NCI-H1436 treated with DMSO at 0.1 percent for 48 hours (cell line): ENCODE data around the gene ARHGAP44.
"Not testable (repeated sequence)": the region's sequence is repeated elsewhere in the genome, so short reads cannot be mapped to it uniquely, and the experiment has no call there.

Source experiments
- DNase-seq: peaks from one replicate; lab custom pipeline; 2025; lab: John Stamatoyannopoulos, UW

Gene ARHGAP44

DNA sequence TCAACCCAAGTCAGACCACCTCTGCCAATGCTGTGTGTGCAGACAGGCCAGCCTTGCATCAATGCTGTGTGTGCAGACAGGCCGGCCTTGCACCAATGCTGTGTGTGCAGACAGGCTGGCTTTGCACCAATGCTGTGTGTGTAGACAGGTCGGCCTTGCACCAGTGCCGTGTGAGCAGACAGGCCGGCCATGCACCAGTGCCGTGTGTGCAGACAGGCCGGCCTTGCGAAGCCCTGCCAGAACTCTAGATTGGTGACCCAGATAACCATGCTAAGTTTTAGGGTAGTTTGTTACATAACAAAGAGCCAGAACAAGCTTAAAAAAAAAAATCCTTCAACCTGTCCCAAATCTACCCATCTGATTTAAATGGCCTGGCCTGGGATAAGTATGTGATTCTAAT lies 174.2 kb downstream of the ARHGAP44 start:
- no peak for DNase-seq

DNA sequence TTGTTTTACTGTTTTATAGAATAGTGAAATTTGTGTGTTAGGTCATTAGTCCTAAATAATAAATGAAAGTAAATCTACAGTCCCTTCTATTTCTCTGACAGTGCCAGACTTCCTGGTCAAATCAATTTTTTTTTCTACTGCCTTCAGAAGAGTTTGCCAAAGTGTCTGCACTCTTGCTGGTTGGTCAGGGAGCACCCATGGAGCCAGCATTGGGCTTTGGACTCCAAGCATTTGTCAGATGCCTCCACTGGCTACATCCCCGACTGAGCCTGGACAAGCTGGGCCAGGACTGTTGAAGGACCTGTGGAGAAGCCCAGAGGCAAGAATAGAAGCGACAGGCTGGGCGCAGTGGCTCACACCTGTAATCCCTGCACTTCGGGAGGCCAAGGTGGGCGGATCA lies 174.9 kb downstream of the ARHGAP44 start:
- no peak for DNase-seq

DNA sequence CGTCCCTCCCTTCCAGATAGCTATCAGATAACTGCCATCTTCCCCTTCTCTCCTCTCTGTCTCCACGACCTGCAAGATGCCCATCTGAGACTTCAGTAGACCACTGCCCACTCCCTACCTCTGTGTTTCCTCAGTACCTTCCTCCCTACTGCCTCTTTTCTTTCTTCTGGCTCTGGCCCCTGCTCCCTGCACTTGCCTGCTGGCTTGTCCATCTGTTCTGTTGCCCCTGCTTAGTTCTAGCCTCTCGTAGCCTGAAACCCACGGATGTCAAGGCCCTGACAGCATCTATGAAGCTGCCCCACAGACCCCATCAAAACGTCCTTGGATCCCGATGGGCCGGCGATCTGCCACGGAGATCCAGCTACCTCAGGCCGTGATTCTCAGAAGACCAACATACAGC lies 175.5 kb downstream of the ARHGAP44 start:
- DNase-seq: no peak

DNA sequence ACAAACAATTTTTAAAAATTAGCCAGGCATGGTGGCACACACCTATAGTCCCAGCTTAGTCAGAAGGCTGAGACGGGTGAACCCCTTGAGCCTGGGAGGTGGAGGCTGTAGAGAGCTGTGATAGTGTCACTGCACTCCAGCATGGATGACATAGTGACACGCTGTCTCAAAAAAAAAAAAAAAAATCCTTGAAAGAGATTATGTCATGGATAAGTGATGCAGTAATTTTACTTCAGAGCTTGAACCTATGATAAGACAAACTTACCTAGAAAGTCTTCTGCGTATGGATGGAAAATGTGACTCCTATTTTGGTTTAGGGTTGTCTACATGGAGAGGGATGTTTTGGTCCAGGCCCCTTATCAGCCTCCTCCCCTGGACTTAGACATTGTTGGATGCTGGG lies 176.7 kb downstream of the ARHGAP44 start:
- DNase-seq: no peak

DNA sequence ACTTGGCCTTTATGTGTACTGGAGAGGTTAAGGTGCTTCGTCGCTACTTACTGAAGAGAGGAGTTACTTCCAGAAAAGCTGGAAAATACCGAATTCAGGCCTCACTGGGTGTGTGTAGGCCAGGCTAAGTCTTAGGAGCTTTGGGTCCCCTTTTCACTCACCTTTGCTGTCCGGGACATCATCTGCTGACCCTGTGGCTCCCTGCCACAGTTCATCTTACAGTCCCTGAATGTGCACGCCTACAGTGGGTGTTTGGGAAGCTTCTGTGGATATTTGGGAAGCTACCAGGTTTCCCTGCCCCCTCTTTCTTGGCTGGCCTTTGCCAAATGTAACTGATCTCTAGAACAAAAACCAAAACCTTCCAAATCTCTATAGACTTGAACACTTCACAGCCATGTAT lies 177.1 kb downstream of the ARHGAP44 start:
- no peak for DNase-seq

DNA sequence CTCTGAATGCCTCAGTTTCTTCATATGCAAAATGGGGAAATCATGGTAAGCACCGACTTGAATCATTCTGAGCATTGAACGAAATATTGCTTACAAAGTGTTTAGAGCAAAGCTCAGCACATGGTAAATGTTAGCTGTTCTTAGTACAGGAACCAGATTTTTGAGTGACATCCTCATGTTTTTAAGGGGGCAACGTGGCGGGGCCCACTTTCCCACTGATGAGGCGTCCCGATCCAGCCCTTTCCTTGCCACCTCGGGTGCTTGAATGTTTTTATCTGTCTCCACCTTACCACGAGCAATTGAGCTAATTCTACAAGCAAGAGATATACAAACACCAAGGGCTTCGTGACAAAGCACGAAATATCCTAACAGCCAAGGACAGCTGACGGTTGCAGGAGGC lies 178.7 kb downstream of the ARHGAP44 start:
- DNase-seq: no peak

DNA sequence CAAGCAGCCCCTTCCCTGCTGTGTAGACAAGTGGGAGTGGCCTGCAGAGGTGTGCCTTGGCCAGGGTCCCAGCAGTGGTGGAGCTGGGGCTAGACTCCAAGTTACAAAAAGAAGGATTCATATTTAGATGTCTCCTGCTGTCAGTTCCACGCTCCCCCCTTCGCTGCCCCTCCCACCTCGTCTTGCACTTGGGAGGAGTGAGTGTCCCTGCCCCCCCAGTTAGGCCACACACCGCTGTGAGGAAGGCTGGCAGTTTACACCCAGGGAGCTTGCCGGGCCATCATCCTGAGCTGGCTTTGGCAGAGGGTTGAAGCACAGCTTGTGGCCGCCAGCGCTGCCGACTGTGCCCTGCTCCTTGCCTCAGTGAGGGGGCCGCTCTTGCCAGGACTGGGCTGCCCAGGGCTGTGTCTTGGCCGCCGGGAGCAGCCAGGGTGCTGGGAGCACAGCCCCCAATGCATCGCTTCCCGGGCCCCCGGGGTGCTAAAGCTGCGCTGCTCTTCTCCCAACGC lies 184.3 kb downstream of the ARHGAP44 start:
- no peak for DNase-seq

DNA sequence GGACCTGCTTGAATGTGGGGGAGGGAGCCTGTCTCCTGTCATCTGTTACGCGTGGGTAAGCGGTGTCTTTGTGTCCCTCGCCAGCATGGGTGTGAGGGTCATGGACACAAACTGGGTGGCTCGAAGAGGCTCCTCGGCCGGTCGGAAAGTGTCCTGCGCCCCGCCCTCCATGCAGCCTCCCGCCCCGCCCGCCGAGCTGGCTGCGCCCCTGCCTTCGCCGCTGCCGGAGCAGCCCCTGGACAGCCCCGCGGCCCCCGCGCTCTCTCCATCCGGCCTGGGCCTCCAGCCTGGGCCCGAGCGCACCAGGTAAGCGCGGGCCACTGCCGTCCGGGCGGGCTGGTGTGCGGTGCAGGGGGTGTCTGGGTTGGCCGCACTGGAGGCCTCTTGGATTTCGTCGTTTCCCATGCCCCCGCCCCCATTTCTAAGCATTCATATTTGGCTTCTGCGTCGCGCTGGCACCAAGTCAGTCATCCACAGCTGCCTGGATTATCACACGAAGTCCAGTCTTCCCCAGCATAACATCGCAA lies 184.8 kb downstream of the ARHGAP44 start:
- DNase-seq: no peak

DNA sequence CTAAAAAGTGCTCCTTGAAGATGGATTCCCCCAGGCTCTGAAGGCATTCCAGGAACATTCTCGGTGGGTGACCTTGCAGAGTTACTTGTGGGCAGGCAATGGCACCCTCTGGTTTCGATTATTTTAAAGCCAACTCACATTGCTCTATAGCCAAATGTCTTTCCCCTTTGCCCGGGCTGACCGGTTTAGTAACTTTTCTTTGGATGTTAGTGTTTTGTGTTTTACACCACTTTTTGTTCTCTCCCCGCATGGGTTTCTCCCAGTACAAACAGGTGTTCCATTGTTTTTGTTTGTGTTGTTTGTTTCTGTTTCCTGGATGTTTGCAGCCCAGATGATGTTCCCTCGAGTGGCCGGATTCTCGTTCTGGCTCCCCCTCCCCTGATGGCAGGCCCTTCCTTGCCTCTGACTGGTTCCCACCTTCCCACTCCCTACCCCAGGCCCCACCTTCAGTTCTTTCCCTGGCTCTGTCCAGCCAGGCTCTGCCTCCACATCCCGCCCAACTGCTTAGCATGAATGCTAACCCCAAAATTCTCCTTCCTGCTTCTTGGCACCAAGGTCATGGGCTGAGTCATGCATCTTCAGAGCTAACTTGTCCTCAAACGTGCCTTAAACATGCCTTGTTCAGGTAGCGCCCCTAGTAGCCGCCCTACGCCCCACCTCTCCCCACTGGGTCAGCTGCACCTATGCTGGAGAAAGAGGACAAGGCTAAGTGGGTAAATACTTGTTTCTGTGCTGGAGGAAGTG lies 187.9 kb downstream of the ARHGAP44 start:
- DNase-seq: no peak

DNA sequence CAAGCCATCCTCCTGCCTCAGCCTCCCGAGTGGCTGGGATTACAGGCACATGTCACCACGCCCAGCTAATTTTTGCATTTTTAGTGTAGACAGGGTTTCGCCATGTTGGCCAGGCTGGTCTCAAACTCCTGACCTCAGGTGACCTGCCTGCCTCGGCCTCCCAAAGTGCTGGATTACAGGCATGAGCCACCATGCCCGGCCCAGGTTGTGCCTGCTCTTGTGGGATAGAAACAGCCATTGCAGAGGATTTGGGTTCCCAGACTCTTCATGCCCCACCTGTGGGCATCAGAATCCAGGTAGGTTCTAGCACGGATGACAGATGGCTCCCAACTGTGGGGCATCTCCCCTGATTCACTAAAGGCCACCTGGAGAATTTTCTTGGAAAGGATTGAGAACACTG lies 189.5 kb downstream of the ARHGAP44 start:
- not testable (repeated sequence) for DNase-seq

DNA sequence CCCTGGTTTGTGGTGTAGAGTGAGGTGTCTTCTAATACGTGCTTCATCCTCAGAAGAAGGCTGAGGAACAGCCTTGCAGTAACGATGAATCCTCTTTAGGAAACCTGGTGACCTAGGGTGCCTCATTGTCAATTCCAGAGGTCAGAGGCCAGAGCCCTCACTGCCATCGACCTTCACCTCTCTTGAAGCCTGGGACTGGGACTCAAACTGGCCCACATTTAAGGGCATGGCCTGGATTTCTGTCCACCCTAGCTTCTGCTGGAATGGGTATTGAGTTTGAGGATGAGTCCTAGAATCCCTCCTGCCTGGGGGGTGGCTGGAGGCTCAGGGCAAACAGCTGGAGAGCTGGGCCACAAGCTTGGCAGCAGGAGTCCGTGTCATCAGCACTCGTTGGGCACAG lies 189.9 kb downstream of the ARHGAP44 start:
- DNase-seq: no peak

DNA sequence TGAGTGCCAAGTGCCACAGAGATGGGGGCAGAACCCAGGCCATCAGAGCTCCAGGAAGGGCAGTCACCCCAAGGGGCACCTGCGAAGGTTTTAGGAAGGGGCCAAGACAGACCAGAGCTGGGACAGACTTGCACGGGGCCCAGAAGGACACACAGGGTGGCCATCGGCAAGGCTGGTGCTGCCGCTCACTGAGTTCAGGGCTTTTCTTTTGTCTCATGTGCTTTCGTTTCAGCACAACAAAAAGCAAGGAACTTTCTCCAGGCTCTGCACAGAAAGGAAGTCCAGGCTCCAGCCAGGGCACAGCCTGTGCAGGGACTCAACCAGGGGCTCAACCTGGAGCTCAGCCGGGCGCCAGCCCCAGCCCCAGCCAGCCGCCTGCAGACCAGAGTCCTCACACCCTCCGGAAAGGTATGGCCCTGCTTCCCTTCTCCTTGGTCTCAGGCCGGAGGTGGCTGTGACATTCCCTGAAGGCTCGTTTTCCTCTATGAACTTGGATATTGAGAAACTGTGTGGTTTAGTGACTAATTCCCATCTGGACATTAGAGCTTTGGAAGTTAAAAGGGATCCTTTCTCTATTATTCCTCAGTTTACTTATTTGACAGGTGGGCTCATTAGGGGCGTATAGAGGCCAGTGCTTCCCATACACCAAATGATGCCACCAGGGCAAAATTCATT lies 190.7 kb downstream of the ARHGAP44 start:
- DNase-seq: no peak

DNA sequence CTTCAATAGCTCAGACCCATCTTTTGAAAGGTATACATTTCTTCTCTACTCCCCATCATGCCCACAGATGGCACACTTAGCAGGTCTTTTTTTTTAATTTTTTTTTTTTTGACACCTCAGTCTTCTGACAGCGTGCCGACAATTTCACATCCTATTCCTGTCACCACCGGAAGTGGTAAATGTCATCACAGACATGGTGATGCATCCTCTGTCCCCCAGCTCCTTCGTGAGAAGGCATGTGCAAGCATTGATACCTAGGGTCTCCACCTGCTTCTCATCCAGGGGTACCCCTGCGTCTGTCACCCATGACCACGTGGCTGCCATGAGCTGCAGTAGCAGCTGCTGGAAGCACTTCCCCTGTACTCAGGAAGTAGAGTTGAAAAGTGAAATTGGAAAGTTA lies 192.9 kb downstream of the ARHGAP44 start:
- no peak for DNase-seq

DNA sequence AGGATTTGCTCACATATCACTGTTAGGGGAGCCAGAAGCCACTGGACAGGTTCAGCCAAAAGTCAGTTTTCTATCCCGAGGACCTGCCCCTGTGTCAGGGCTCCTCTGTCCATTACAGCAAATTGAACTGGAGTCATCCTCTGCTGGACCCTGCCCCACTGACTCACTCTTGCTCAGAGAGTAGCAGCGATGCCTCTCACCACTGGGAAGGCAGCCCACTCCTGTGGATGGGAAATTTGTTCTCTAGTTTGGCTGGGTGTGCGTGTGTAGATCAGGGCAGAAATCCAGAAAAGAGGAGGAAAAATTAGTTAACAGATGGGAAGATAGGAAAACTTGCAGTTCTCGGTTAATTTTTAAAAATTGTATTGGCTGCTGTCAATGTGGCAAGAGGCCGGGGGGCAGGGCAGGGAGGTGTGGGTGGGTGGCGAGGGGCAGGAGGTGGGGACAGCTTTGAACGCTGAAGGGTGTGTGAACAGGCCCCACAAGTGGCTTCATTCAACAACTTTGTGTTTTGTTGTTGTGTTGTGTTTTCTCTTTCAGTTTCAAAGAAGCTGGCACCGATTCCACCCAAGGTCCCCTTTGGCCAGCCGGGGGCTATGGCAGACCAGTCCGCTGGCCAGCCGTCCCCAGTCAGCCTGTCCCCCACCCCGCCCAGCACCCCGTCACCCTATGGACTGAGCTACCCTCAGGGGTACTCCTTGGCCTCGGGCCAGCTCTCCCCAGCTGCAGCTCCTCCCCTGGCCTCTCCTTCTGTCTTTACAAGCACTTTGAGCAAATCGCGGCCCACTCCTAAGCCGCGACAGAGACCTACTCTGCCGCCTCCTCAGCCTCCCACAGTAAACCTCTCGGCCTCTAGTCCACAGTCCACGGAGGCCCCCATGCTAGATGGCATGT lies 194.9 kb downstream of the ARHGAP44 start:
- DNase-seq: no peak

DNA sequence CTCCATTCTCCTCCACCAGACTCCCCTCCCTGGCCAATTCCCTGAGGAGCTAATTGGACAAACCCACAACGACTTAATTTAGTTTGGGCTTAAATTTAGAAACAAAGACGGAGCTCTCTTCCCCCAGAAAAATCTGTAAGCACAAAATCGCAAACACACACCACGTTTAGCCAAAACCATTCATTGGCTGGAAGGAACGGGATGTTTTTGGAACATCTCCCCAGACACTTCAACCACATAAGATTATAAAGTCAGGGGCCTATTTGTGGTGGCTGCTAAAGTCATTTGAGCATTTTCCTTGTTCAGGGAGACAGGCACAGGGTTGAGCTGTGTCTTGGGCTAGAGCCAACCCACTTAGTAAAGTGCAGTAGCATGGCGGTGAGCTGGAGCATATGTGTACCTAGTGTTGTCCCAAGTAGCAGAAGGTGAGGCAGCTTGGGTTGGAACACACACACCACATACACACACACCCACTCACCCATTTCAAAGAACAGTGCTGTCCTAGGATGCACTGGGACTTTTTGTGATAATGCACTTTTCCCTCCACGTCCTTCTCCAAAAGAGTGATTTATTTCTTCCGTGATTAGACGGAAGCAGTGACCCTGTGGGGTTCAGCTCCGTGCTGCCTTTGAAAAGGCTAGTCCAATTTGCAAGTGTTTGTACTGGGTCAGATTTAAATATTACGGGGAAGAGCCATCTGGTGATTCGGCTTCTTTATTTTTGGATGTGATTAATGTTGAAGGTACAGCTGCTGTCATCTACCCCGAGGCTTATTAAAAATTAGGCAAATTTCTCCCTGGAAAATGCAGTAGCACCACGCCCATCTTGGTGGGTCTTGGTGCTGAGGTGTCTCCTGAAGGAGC lies 196.4 kb downstream of the ARHGAP44 start:
- no peak for DNase-seq

DNA sequence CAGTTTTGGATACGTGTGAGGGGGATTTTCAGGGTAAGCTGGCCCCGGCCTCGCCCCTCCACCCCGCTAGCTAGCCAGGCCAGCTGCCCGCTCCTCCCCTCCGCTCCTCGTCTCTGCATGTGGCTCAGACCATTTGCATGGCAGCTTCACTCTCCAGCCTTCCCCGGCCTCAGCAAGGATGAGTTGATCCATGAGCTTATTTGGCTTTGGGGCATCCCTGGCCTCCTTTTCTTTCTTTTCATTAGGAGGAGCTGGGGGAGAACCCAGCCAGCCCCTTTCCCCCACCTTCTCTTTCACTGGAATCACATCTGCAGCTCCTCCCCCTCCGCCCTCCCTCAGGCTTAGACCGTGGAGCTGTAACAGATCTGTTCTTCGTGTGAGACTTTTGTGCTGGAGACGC lies 197.8 kb downstream of the ARHGAP44 start:
- DNase-seq: no peak

DNA sequence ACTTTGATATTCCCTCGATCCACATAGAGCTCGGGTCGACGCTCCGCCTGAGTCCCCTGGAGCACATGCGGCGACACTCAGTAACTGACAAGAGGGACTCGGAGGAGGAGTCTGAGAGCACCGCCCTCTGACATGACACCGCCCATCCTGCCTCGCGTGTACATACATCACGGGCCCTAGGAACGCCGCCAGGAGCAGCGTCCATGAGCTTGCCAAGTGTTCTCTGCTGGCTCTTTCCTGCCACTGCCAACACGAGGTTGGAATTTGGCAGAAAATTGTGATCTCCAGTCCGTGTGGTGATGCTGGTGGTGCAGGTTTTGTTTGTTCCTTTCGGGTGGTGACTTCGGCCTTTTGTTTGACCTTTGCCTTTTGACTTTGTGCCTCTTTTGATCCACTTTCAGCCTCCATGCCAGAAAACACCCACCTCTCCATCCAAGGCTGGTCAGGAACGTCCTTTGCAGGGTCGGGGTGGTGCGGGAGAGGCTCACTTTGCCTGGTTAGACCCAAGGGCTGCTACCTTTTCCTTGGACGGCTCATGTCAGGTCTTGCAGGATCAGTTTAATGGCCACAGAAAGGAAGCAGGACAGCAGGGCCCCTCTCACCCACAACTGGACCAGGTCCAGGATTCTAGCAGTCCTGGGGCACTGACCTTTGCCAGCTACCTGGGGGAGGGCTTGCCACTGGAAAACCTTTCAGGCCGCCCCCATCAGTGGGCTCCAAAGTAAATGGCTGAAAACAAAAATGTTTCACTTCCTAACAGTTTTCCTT lies 200.9 kb downstream of the ARHGAP44 start:
- no peak for DNase-seq

DNA sequence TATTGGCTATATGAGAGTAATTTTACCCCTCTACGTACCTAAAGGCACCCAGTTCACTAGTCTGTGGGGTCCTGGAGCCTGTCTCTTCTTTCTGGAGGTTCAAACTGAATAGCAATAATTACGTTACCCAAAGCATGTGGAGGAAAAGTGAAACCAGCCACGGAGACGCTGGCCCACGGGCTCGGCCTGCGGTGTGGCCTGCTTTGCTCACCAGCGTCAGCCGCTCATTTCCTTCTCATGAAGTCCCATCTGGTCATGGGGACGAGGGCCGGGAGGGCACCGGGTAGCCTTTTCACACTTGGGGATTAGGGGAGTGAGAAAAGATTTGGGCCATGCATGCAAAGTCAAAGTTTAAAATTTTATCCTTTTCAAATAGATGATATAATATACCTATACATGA lies 201.6 kb downstream of the ARHGAP44 start:
- no peak for DNase-seq

DNA sequence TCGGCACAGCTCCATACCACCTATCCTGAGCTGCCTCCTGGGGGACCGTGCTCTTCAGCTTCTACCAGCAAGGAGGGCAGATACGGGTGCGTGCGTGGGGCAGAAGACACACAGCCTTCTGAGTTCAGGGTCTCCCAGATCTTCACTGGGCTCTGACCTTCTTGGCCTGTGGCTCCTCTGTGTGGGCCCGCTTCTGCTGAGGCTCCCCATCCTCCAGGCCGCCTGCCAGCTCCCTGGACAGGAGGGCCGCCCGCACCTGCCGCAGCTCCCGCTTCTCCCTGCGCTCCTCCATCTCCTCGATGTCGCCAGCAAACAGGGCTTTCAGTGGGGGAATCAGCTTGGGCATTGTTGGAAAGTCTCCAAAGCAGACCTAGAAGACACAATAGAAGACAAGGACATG lies 203.4 kb downstream of the ARHGAP44 start:
- no peak for DNase-seq

DNA sequence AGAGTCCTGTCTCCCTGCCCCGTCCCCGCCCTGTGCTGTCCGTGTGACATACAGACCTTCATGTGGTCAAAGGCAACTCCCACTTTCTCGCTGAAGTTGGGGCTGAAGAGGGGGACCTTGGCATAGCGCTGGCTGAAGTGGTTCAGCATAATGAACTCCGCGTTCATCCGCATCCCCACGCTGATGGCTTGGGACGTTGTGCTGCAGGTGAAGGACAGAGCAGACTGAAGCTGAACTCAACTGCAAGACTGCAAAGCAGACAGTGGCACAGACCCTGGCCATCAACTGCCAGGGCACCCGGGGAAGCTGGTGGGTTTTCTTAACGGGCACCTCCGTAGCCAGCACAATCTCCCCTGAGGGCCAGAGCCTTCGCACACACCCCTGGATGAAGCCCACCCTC lies 204.3 kb downstream of the ARHGAP44 start:
- no peak for DNase-seq
